ENCODE results near the gene CCNI2.

DNA sequence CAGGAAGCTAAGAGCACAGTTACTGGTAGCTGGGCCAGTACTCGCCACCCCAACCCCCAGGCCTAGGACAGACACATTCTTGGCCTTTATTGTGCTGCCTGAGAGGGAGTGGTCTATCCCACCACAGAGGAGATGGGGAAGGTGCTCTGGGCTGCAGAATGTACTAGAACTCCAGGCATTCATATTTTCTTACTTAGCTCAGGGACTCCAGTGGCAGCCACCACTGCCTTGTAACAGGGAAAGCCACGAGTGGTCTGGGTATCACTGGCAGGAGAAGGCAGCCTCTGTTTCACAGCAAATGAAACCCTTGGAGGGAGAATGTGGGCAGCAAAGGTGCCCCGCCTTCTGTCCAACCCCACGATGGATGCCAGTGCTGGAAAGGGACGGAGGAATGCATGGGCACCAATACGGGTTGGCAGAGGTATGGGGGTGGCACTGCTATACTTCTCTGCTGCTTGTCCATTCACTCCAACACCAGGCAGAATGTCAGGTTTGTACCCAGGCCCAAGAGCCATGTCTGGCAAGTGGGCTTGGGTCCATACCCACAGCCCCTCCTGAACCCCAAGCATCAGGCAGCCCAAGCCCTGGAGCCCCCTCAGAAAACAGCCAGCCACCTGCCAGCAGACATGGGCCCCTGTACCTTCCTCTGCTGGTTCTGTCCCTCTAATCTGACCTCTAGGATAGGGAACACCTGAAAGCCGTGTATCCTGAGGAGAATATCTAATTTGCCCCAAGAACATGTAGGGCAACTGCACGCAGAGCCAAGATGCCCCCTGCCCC, 25.3 kb downstream of the CCNI2 start:
- TF ChIP-seq, protein P1, sequence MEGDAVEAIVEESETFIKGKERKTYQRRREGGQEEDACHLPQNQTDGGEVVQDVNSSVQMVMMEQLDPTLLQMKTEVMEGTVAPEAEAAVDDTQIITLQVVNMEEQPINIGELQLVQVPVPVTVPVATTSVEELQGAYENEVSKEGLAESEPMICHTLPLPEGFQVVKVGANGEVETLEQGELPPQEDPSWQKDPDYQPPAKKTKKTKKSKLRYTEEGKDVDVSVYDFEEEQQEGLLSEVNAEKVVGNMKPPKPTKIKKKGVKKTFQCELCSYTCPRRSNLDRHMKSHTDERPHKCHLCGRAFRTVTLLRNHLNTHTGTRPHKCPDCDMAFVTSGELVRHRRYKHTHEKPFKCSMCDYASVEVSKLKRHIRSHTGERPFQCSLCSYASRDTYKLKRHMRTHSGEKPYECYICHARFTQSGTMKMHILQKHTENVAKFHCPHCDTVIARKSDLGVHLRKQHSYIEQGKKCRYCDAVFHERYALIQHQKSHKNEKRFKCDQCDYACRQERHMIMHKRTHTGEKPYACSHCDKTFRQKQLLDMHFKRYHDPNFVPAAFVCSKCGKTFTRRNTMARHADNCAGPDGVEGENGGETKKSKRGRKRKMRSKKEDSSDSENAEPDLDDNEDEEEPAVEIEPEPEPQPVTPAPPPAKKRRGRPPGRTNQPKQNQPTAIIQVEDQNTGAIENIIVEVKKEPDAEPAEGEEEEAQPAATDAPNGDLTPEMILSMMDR (IDR thresholded peaks at IDR 0.05; ENCODE audit: low read length): no peak
- TF ChIP-seq EZH2 (optimal IDR thresholded peaks at IDR 0.05; ENCODE audit: low read depth, low read length): no peak
